ENCODE measurements around the gene SDHA.
"Not testable (repeated sequence)": the region's sequence is repeated elsewhere in the genome, so short reads cannot be mapped to it uniquely, and the experiment has no call there.

The SDHA gene

GRCh38 chr5:222951-223715 is 5.0 kb downstream of the SDHA start:
- DNase-seq (ENCODE audit: low read depth) = not testable (repeated sequence)

GRCh38 chr5:223791-224190 is 5.7 kb downstream of the SDHA start:
- no peak for DNase-seq (ENCODE audit: low read depth)

- no peak for DNase-seq (ENCODE audit: low read depth)
These were observed 7.2 kb downstream of the SDHA start for GRCh38 chr5:225334-225733.

GRCh38 chr5:227375-227774 is 9.3 kb downstream of the SDHA start:
- DNase-seq (ENCODE audit: low read depth) = not testable (repeated sequence)

GRCh38 chr5:228886-229285 is 10.8 kb downstream of the SDHA start:
- DNase-seq (ENCODE audit: low read depth) = no peak

GRCh38 chr5:230711-231110 is 12.6 kb downstream of the SDHA start:
- DNase-seq (ENCODE audit: low read depth) = no peak

- peak; percentile 17 for DNase-seq (ENCODE audit: low read depth)
These were observed 13.5 kb downstream of the SDHA start for GRCh38 chr5:231661-232060.

- not testable (repeated sequence) for DNase-seq (ENCODE audit: low read depth)
These were observed 15.3 kb downstream of the SDHA start for GRCh38 chr5:233426-233825.

GRCh38 chr5:234450-234849 is 16.3 kb downstream of the SDHA start:
- DNase-seq (ENCODE audit: low read depth) = no peak

GRCh38 chr5:235527-235926 is 17.4 kb downstream of the SDHA start:
- not testable (repeated sequence) for DNase-seq (ENCODE audit: low read depth)

GRCh38 chr5:237931-238330 is 19.8 kb downstream of the SDHA start:
- DNase-seq (ENCODE audit: low read depth) = not testable (repeated sequence)

- not testable (repeated sequence) for DNase-seq (ENCODE audit: low read depth)
These were observed 22.4 kb downstream of the SDHA start for GRCh38 chr5:240550-240949.

GRCh38 chr5:241045-241669 is 23.0 kb downstream of the SDHA start:
- DNase-seq (ENCODE audit: low read depth) = not testable (repeated sequence)

- peak; percentile 18 for DNase-seq (ENCODE audit: low read depth)
These were observed 25.7 kb downstream of the SDHA start for GRCh38 chr5:243683-244367.

- DNase-seq (ENCODE audit: low read depth) = not testable (repeated sequence)
These were observed 27.6 kb downstream of the SDHA start for GRCh38 chr5:245717-246116.

GRCh38 chr5:250396-250795 is 32.3 kb downstream of the SDHA start:
- not testable (repeated sequence) for DNase-seq (ENCODE audit: low read depth)

- not testable (repeated sequence) for DNase-seq (ENCODE audit: low read depth)
These were observed 32.9 kb downstream of the SDHA start for GRCh38 chr5:251016-251415.

GRCh38 chr5:251538-251937 is 33.4 kb downstream of the SDHA start:
- DNase-seq (ENCODE audit: low read depth) = not testable (repeated sequence)

- not testable (repeated sequence) for DNase-seq (ENCODE audit: low read depth)
These were observed 33.9 kb downstream of the SDHA start for GRCh38 chr5:251975-252374.

GRCh38 chr5:252546-252945 is 34.4 kb downstream of the SDHA start:
- DNase-seq (ENCODE audit: low read depth) = no peak

- not testable (repeated sequence) for DNase-seq (ENCODE audit: low read depth)
These were observed 36.2 kb downstream of the SDHA start for GRCh38 chr5:254322-254721.

- DNase-seq (ENCODE audit: low read depth) = not testable (repeated sequence)
These were observed 37.0 kb downstream of the SDHA start for GRCh38 chr5:255116-255515.

- not testable (repeated sequence) for DNase-seq (ENCODE audit: low read depth)
These were observed 38.2 kb downstream of the SDHA start for GRCh38 chr5:256347-256746.

All from activated T-cell treated with anti-CD3 and anti-CD28 coated beads for 48 hours (primary cell).